A673 (cell line): Measurements from ENCODE around the gene CARD11. TPM values are rescaled to one million over a fixed set of nuclear protein-coding genes. Genes with fewer than 3 reads are reported as not detected.

ENCODE experiments used
- BruUV-seq: library from RNA; stranded (reverse); fragments of 400-500 nt; replicated peaks from 2 replicates; lab custom pipeline; 2021; lab: Mats Ljungman, UMichigan
- CTCF ChIA-PET: fragments of 300-600 bp; sonication (Branson Sonifier 250); formaldehyde crosslinking; loops from one replicate; lab custom pipeline; 2022; ENCODE audit warnings: antibody characterized with exemption; lab: Charles Lee
- POLR2A ChIA-PET: fragments of 300-600 bp; sonication (Branson Sonifier 250); formaldehyde crosslinking; loops from one replicate; lab custom pipeline; 2022; ENCODE audit warnings: antibody characterized with exemption; ENCODE audit not compliant: low non-redundant PET; lab: Charles Lee
- DNase-seq: peaks from one replicate; pipeline ENCODE4 v3.0.0-alpha.2; 2015; ENCODE audit warnings: low spot score
- H3K27ac ChIP-seq: fragments of 200-600 bp; sonication (generic); 2 replicates; pipeline ENCODE4 v1.5.1; 2016; ENCODE audit warnings: mixed run types, low read depth, mild to moderate bottlenecking, mixed read lengths, antibody characterized with exemption, low read length; ENCODE audit not compliant: poor library complexity, severe bottlenecking
- H3K27me3 ChIP-seq: fragments of 200-600 bp; sonication (generic); replicated peaks from 2 replicates; pipeline ENCODE4 v1.6.1; 2017; ENCODE audit warnings: mixed run types, low read depth, mild to moderate bottlenecking, mixed read lengths, antibody characterized with exemption, low read length; ENCODE audit not compliant: insufficient read depth, poor library complexity
- H3K36me3 ChIP-seq: fragments of 200-600 bp; sonication (generic); 2 replicates; pipeline ENCODE4 v1.6.1; 2016; ENCODE audit warnings: mixed run types, mild to moderate bottlenecking, mixed read lengths, antibody characterized with exemption, low read length; ENCODE audit not compliant: insufficient read depth, poor library complexity, severe bottlenecking
- H3K4me1 ChIP-seq: fragments of 200-600 bp; sonication (generic); 2 replicates; pipeline ENCODE4 v1.6.1; 2017; ENCODE audit warnings: mixed run types, mild to moderate bottlenecking, mixed read lengths, antibody characterized with exemption, low read length; ENCODE audit not compliant: insufficient read depth, poor library complexity, severe bottlenecking
- H3K4me3 ChIP-seq: fragments of 200-600 bp; sonication (generic); 2 replicates; pipeline ENCODE4 v1.5.1; 2016; ENCODE audit warnings: low read depth, mixed run types, mild to moderate bottlenecking, mixed read lengths, low read length; ENCODE audit not compliant: poor library complexity, severe bottlenecking
- H3K9me3 ChIP-seq: fragments of 200-600 bp; sonication (generic); 2 replicates; pipeline ENCODE4 v1.6.1; 2016; ENCODE audit warnings: mixed run types, low read depth, mild to moderate bottlenecking, mixed read lengths, antibody characterized with exemption, low read length; ENCODE audit not compliant: poor library complexity, severe bottlenecking
- EZH2 ChIP-seq: fragments of 200-600 bp; sonication (generic); IDR thresholded peaks from 2 replicates; pipeline ENCODE4 v1.6.1; 2017; ENCODE audit warnings: borderline replicate concordance, low read depth, mild to moderate bottlenecking, mixed read lengths, antibody characterized with exemption, low read length; ENCODE audit not compliant: poor library complexity, severe bottlenecking
- intact Hi-C: fragments of 100-400 bp; cut with micrococcal nuclease; formaldehyde crosslinking; loops from one replicate; pipeline ENCODE4 v1.10.0; 2022; ENCODE audit not compliant: unreplicated experiment
- total RNA-seq: library from RNA; stranded (reverse); gene quantifications from 2 replicates; pipeline ENCODE4 v1.2.3, GENCODE V29; 2021
- TF ChIP-seq, protein P1 (sequence below): fragments of 300-800, 200-600 bp; sonication (generic); conservative IDR thresholded peaks from 2 replicates; pipeline ENCODE4 v1.5.1; 2017; ENCODE audit warnings: low read depth, mild to moderate bottlenecking, antibody characterized with exemption, low read length, moderate library complexity, mixed read lengths

CARD11 gene
- total RNA-seq, 1 experiment from 2014 or later = 1.8 TPM

DNA sequence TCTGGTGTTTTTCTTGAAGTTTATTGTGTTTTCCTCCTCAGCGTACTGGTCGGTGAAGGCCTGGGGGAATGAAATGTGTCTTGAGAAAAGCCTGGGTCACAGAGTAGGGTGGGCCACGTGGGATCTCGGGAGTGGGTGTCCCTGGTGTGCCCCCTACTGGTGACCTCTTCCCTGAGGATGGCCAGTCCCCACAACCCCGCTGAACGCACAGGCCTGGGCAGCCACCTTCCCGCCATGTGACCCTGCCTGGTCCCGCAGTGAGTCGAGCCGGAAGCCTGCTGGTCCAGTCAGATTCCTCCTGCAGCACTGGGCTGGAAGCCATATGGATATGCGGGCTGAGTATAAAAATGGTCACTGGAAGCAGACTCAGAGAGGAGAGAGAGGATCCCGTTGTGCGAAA lies 146.6 kb downstream of the CARD11 start:
- no peak for DNase-seq
- no TSS peak for BruUV-seq
- intact Hi-C loops = no loop called here
- Histone ChIP-seq H3K4me1 (peaks cover 5% of the 10 kb centered on the region), H3K27ac (no peak overlapping the region), H3K27me3 (no peaks in the 10 kb centered on the region), H3K36me3 (no peaks in the 10 kb centered on the region), H3K4me3 (no peak overlapping the region), H3K9me3 (no peaks in the 10 kb centered on the region)
- ChIA-PET POLR2A (no interaction called here), CTCF (no interaction called here)
- TF ChIP-seq, protein P1, sequence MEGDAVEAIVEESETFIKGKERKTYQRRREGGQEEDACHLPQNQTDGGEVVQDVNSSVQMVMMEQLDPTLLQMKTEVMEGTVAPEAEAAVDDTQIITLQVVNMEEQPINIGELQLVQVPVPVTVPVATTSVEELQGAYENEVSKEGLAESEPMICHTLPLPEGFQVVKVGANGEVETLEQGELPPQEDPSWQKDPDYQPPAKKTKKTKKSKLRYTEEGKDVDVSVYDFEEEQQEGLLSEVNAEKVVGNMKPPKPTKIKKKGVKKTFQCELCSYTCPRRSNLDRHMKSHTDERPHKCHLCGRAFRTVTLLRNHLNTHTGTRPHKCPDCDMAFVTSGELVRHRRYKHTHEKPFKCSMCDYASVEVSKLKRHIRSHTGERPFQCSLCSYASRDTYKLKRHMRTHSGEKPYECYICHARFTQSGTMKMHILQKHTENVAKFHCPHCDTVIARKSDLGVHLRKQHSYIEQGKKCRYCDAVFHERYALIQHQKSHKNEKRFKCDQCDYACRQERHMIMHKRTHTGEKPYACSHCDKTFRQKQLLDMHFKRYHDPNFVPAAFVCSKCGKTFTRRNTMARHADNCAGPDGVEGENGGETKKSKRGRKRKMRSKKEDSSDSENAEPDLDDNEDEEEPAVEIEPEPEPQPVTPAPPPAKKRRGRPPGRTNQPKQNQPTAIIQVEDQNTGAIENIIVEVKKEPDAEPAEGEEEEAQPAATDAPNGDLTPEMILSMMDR = no peak
- no peak for TF ChIP-seq EZH2

DNA sequence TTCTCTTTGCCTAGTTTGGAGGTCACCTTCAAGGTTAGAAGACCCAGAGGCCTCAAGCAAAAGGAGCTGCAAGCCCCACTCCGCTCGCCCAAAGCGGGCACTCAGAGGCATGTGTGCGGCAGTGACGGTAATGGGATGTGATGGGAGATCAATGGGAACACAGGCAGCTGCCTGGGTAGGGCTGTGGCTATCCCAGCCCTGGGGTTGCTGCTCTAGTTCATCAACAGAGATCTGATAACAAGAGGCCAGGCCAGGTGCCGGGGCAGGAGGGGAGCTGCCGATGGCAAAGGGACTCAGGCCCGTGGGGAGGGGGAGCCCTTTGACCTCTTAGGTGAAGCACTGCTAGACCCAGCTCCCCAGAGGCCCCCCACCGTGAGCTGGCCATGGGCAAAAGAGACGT lies 147.5 kb downstream of the CARD11 start:
- no peaks in the 10 kb centered on the region for H3K36me3 ChIP-seq
- H3K9me3 ChIP-seq = no peaks in the 10 kb centered on the region
- TF ChIP-seq, protein P1 = no peak
- no peak for TF ChIP-seq EZH2
- ChIA-PET POLR2A (no interaction called here), CTCF (no interaction called here)
- no TSS peak for BruUV-seq
- H3K27ac ChIP-seq = no peak overlapping the region
- peaks cover 5% of the 10 kb centered on the region for H3K4me1 ChIP-seq
- DNase-seq = no peak
- H3K4me3 ChIP-seq = no peak overlapping the region
- intact Hi-C loops = no loop called here
- H3K27me3 ChIP-seq = no peaks in the 10 kb centered on the region

DNA sequence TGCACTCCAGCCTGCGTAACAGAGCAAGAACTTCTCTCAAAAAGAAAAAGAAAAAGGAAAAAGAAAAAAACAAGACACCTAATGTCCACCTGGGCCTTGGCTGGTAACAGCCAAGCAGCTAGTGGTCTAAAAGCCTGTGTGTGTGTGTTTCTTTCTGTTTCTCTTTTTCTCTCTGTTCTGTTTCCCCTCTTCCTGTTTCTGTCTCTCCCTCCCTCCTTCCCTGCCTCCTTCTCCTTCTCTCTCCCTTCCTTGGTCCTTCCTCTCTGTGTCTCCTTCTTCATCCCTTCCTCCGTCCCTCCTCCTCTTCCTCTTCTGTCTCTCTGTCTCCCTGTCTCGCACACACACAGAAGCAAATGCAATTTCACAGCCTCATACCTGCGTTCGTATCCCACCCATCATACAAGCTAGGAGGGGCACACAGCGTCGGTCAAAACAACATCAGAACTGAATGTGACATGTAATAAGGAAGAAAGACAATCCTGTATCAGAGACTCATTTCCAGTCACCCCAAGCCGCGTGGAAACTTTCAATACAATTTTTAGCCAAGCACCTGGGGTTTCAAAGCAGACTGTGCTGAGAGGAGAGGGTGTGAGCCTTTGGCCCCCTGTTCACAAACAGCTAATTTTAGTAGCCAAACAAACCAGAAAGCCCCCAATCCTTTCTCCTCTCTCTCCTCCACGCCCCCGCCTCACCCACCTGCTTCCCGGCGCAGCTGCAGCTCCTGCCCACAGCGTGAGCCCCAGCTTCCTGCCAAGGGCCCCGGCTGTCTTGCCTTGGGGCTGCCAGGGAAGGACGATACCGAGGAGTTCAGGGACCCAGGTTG lies 149.3 kb downstream of the CARD11 start:
- Histone ChIP-seq H3K36me3 (no peaks in the 10 kb centered on the region), H3K9me3 (no peaks in the 10 kb centered on the region), H3K27ac (no peak overlapping the region), H3K4me3 (no peak overlapping the region), H3K4me1 (peaks cover 5% of the 10 kb centered on the region), H3K27me3 (no peaks in the 10 kb centered on the region)
- BruUV-seq = no TSS peak
- intact Hi-C loops = no loop called here
- POLR2A ChIA-PET = interaction anchor here (0.5 kb wide), 1 partner anchor 95 kb away, joined by 6 read pairs; no protein-coding TSS in a partner anchor
- CTCF ChIA-PET = interaction anchor here (0.6 kb wide), 1 partner anchor 8 kb away, joined by 7 read pairs; no protein-coding TSS in a partner anchor
- no peak for DNase-seq
- TF ChIP-seq EZH2 = no peak
- TF ChIP-seq, protein P1 = no peak
